LNCAP (cell line): ENCODE results near the gene PLCG2.

Experiments
- CTCF ChIP-seq: fragments of 450-650 bp; IDR thresholded peaks from 2 replicates; pipeline ENCODE4 v1.5.1; 2017; ENCODE audit warnings: mild to moderate bottlenecking

Gene PLCG2

GRCh38 chr16:81904320-81904719, 125.2 kb downstream of the PLCG2 start:
- no peak for TF ChIP-seq CTCF

- TF ChIP-seq CTCF, result no peak
Measured at GRCh38 chr16:81905277-81905676, 126.2 kb downstream of the PLCG2 start.

- no peak for TF ChIP-seq CTCF
Measured at GRCh38 chr16:81907681-81908080, 128.6 kb downstream of the PLCG2 start.

GRCh38 chr16:81908466-81909262, 129.6 kb downstream of the PLCG2 start:
- TF ChIP-seq CTCF, result no peak

- no peak for TF ChIP-seq CTCF
Measured at GRCh38 chr16:81910366-81910885, 131.3 kb downstream of the PLCG2 start.

GRCh38 chr16:81912395-81912794, 133.3 kb downstream of the PLCG2 start:
- TF ChIP-seq CTCF, result no peak

- TF ChIP-seq CTCF, result no peak
Measured at GRCh38 chr16:81913222-81913621, 134.1 kb downstream of the PLCG2 start.
